NCI-H146 treated with DMSO at 0.1 percent for 48 hours (cell line): ENCODE data around the gene KIF18B.

Experiments used
- DNase-seq: peaks from one replicate; lab custom pipeline; 2025; ENCODE audit not compliant: unreplicated experiment; lab: John Stamatoyannopoulos, UW

The KIF18B gene

GRCh38 chr17:44940317-44940716 lies 7.3 kb downstream of the KIF18B start:
- DNase-seq: no peak

GRCh38 chr17:44935116-44935515 lies 12.5 kb downstream of the KIF18B start:
- DNase-seq: no peak

GRCh38 chr17:44934745-44935105 lies 12.8 kb downstream of the KIF18B start:
- DNase-seq: no peak

GRCh38 chr17:44933824-44934744 lies 13.5 kb downstream of the KIF18B start:
- DNase-seq: no peak

- no peak for DNase-seq
Observed at GRCh38 chr17:44932787-44933097, 14.8 kb downstream of the KIF18B start.

- no peak for DNase-seq
Observed at GRCh38 chr17:44932096-44932786, 15.3 kb downstream of the KIF18B start.

- no peak for DNase-seq
Observed at GRCh38 chr17:44931376-44931775, 16.2 kb downstream of the KIF18B start.

- DNase-seq: no peak
Observed at GRCh38 chr17:44930667-44931066, 16.9 kb downstream of the KIF18B start.

GRCh38 chr17:44928950-44929720 lies 18.4 kb downstream of the KIF18B start:
- DNase-seq: no peak

GRCh38 chr17:44928136-44928535 lies 19.4 kb downstream of the KIF18B start:
- no peak for DNase-seq

- DNase-seq: no peak
Observed at GRCh38 chr17:44927696-44928095, 19.9 kb downstream of the KIF18B start.

GRCh38 chr17:44926821-44927525 lies 20.6 kb downstream of the KIF18B start:
- no peak for DNase-seq

GRCh38 chr17:44925731-44926697 lies 21.6 kb downstream of the KIF18B start:
- no peak for DNase-seq

GRCh38 chr17:44924107-44924544 lies 23.4 kb downstream of the KIF18B start:
- no peak for DNase-seq

GRCh38 chr17:44922746-44923470 lies 24.7 kb downstream of the KIF18B start:
- DNase-seq: no peak

- no peak for DNase-seq
Observed at GRCh38 chr17:44922136-44922535, 25.4 kb downstream of the KIF18B start.

GRCh38 chr17:44921122-44921882 lies 26.3 kb downstream of the KIF18B start:
- no peak for DNase-seq

- no peak for DNase-seq
Observed at GRCh38 chr17:44920565-44920940, 27.0 kb downstream of the KIF18B start.
